Measurements from ENCODE around the gene AP3D1. TPM values are rescaled to one million over a fixed set of nuclear protein-coding genes. Genes with fewer than 3 reads are reported as not detected.
A peak's percentile ranks its signal among the peaks of the same experiment; 100 is the strongest.

The AP3D1 gene
- total and polyA plus RNA-seq, 7 experiments from 2014 or later = 12.3 to 106 (median 78.3) TPM

DNA sequence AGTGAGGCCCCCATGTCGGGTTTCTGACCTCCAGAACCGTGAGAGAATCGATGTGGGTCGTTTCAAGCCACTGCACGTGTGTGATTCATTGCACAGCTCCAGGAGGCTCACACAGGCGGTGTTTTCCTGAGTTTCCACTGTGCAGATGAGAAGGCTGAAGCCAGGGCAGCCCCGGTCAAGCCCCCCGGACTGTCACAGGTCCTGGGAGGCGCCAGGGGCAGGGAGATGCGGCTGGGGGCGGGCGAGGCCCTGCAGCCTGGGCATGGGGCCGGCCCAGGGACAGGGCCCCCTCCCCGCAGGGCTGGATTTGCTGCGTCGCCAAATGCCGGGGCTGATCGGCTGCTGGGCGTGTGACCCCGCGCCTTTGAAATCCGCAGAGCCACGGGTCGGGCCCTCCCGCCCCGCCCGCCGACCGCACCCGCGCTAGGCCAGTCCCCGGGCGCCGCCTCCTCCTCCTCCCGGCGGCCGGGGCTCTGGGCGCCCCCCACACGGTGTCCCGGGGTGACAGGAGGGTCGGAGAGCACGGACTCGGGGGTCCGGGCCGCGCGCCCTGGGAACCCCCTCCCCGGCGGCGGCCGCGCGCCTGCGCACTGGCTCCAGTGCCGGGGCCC lies 90.4 kb downstream of the AP3D1 start:
- no peaks in the 10 kb centered on the region for H3K9me3 ChIP-seq (ENCODE audit: control insufficient read depth in 2 of 3, low read length in 3 of 3)
- CTCF ChIA-PET = interaction anchor here (1.2 kb wide), 1 partner anchor 9 kb away, joined by 8 read pairs; the partner anchor contains the start of gene MKNK2
- Mint-ChIP-seq H3K4me1 (peaks cover 20 to 66% (median 27%) of the 10 kb centered on the region in 7 donors), H3K36me3 (no peaks in the 10 kb centered on the region), H3K27me3 (no peaks in the 10 kb centered on the region), H3K9me3 (peaks cover 0 to 4% (median 0%) of the 10 kb centered on the region in 11 donors), H3K27ac (peak overlapping the region; percentile 95 to 99 (median 97)), H3K4me3 (peak overlapping the region; percentile 91 to 97 (median 94))
- intact Hi-C loops (cut with micrococcal nuclease) = loop anchor here (1.0 to 5.0 kb wide), 9 partner anchors 8 to 199 kb away; partner anchors contain the start of genes IZUMO4 (in 2 of the 2), MKNK2 (in 2 of the 2), MOB3A (in 2 of the 2) and ABHD17A (in 1 of the 2)
- peaks cover 37 to 54% of the 10 kb centered on the region in 2 donors for H3K4me1 ChIP-seq (ENCODE audit: control insufficient read depth in 2 of 2, insufficient read depth in 2 of 2, low read length in 2 of 2)
- H3K4me3 ChIP-seq (ENCODE audit: low read length) = peak overlapping the region; percentile 72
- no peak for DNase-seq
- no peaks in the 10 kb centered on the region for H3K36me3 ChIP-seq (ENCODE audit: control insufficient read depth in 2 of 3, insufficient read depth in 3 of 3, low read length in 3 of 3)
- no peaks in the 10 kb centered on the region for H3K27me3 ChIP-seq (ENCODE audit: control insufficient read depth in 2 of 2, insufficient read depth in 2 of 2, low read length in 2 of 2)
- ATAC-seq = peak; percentile 66
- POLR2A ChIA-PET = interaction anchor here (0.9 to 4.1 kb wide), 12 partner anchors 9 to 162 kb away, joined by 3 to 41 read pairs (median 7); partner anchors contain the start of genes MKNK2 and MOB3A
- H3K27ac ChIP-seq (ENCODE audit: low read depth, low read length) = peak overlapping the region; percentile 99

GRCh38 chr19:2059422-2060201 lies 91.8 kb downstream of the AP3D1 start:
- ATAC-seq (no peak), DNase-seq (no peak)
- peak overlapping the region; percentile 91 to 97 (median 94) for H3K4me3 Mint-ChIP-seq
- H3K27me3 Mint-ChIP-seq = no peaks in the 10 kb centered on the region
- CTCF ChIA-PET = no interaction called here
- Histone ChIP-seq H3K4me3 (ENCODE audit: low read length) (no peak overlapping the region), H3K27me3 (ENCODE audit: control insufficient read depth in 2 of 2, insufficient read depth in 2 of 2, low read length in 2 of 2) (no peaks in the 10 kb centered on the region), H3K9me3 (ENCODE audit: control insufficient read depth in 2 of 3, low read length in 3 of 3) (no peaks in the 10 kb centered on the region), H3K36me3 (ENCODE audit: control insufficient read depth in 2 of 3, insufficient read depth in 3 of 3, low read length in 3 of 3) (no peaks in the 10 kb centered on the region), H3K27ac (ENCODE audit: low read depth, low read length) (peak overlapping the region; percentile 99), H3K4me1 (ENCODE audit: control insufficient read depth in 2 of 2, insufficient read depth in 2 of 2, low read length in 2 of 2) (peaks cover 38 to 65% of the 10 kb centered on the region in 2 donors)
- H3K9me3 Mint-ChIP-seq = peaks cover 0 to 4% (median 0%) of the 10 kb centered on the region in 11 donors
- H3K27ac Mint-ChIP-seq = peak overlapping the region; percentile 95 to 99 (median 97)
- intact Hi-C loops (cut with micrococcal nuclease) = loop anchor here (1.0 to 5.0 kb wide), 3 partner anchors 17 to 197 kb away; partner anchors contain the start of gene KLF16 (in 1 of the 2)
- POLR2A ChIA-PET = interaction anchor here (0.6 to 4.1 kb wide), 10 partner anchors 8 to 36 kb away, joined by 3 to 41 read pairs (median 4); partner anchors contain the start of genes MKNK2 and MOB3A
- H3K36me3 Mint-ChIP-seq = no peaks in the 10 kb centered on the region
- H3K4me1 Mint-ChIP-seq = peaks cover 25 to 78% (median 38%) of the 10 kb centered on the region in 7 donors

DNA sequence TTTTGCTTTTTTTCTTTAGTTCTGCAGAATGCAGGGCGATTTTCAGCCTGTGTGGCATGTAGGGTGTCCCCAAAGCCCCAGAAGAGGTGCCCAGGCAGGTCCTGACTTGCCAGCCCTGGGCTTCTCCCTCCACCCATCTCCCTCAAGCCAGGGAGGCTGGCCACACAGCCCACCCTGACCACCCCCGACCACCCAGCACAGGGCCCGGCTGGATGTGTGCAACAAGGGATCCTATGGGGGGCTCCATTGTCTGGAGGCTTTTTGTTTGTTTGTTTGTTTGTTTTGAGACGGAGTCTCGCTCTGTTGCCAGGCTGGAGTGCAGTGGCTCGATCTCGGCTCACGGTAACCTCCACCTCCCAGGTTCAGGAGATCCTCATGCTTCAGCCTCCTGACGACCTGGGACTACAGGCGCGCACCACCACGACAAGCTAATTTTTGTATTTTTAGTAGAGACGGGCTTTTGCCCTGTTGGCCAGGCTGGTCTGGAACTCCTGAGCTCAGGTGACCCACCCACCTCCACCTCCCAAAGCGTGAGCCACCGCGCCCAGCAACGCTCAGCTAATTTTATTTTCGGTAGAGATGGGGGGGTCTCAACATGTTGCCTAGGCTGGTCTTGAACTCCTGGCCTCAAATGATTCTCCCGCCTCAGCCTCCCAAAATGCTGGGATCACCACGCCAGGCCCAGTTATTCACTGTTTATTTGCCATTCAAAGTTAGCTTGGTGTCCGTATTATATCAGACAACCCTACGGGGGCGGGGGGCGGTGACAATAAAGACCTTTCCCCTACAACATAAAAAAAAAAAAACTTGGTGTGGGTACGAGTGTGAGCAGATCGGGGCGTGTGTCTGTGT lies 92.6 kb downstream of the AP3D1 start:
- intact Hi-C loops (cut with micrococcal nuclease) = no loop called here
- ATAC-seq (no peak), DNase-seq (no peak)
- H3K4me3 ChIP-seq (ENCODE audit: low read length) = no peak overlapping the region
- H3K27ac ChIP-seq (ENCODE audit: low read depth, low read length) = peak overlapping the region; percentile 99
- Mint-ChIP-seq H3K27ac (peak overlapping the region; percentile 80 to 92 (median 88)), H3K9me3 (peaks cover 0 to 4% (median 0%) of the 10 kb centered on the region in 11 donors), H3K36me3 (no peaks in the 10 kb centered on the region), H3K27me3 (no peaks in the 10 kb centered on the region), H3K4me3 (peak overlapping the region in 9 of 10 donors; percentile 29 to 69 (median 61)), H3K4me1 (peaks cover 26 to 75% (median 41%) of the 10 kb centered on the region in 7 donors)
- POLR2A ChIA-PET = interaction anchor here (0.6 to 4.1 kb wide), 9 partner anchors 7 to 40 kb away, joined by 3 to 41 read pairs (median 4); partner anchors contain the start of genes MKNK2 and MOB3A
- no peaks in the 10 kb centered on the region for H3K36me3 ChIP-seq (ENCODE audit: control insufficient read depth in 2 of 3, insufficient read depth in 3 of 3, low read length in 3 of 3)
- H3K4me1 ChIP-seq (ENCODE audit: control insufficient read depth in 2 of 2, insufficient read depth in 2 of 2, low read length in 2 of 2) = peaks cover 38 to 65% of the 10 kb centered on the region in 2 donors
- no peaks in the 10 kb centered on the region for H3K9me3 ChIP-seq (ENCODE audit: control insufficient read depth in 2 of 3, low read length in 3 of 3)
- no peaks in the 10 kb centered on the region for H3K27me3 ChIP-seq (ENCODE audit: control insufficient read depth in 2 of 2, insufficient read depth in 2 of 2, low read length in 2 of 2)
- CTCF ChIA-PET = no interaction called here

- intact Hi-C loops (cut with micrococcal nuclease) = no loop called here
- ATAC-seq = no peak
- POLR2A ChIA-PET = interaction anchor here (0.6 to 1.5 kb wide), 5 partner anchors 17 to 75 kb away, joined by 3 to 8 read pairs (median 4); no protein-coding TSS in a partner anchor
- CTCF ChIA-PET = no interaction called here
- Mint-ChIP-seq H3K36me3 (no peaks in the 10 kb centered on the region), H3K4me1 (peaks cover 28 to 70% (median 41%) of the 10 kb centered on the region in 7 donors), H3K9me3 (peaks cover 0 to 4% (median 0%) of the 10 kb centered on the region in 11 donors), H3K27me3 (no peaks in the 10 kb centered on the region), H3K4me3 (peak overlapping the region in 9 of 10 donors; percentile 14 to 79 (median 60)), H3K27ac (peak overlapping the region; percentile 76 to 92 (median 88))
- Histone ChIP-seq H3K4me3 (ENCODE audit: low read length) (no peak overlapping the region), H3K4me1 (ENCODE audit: control insufficient read depth in 2 of 2, insufficient read depth in 2 of 2, low read length in 2 of 2) (peaks cover 38 to 64% of the 10 kb centered on the region in 2 donors), H3K9me3 (ENCODE audit: control insufficient read depth in 2 of 3, low read length in 3 of 3) (no peaks in the 10 kb centered on the region), H3K36me3 (ENCODE audit: control insufficient read depth in 2 of 3, insufficient read depth in 3 of 3, low read length in 3 of 3) (no peaks in the 10 kb centered on the region), H3K27me3 (ENCODE audit: control insufficient read depth in 2 of 2, insufficient read depth in 2 of 2, low read length in 2 of 2) (no peaks in the 10 kb centered on the region), H3K27ac (ENCODE audit: low read depth, low read length) (peak overlapping the region; percentile 99)
- no peak for DNase-seq
Observed at GRCh38 chr19:2057484-2058469, 93.6 kb downstream of the AP3D1 start.

DNA sequence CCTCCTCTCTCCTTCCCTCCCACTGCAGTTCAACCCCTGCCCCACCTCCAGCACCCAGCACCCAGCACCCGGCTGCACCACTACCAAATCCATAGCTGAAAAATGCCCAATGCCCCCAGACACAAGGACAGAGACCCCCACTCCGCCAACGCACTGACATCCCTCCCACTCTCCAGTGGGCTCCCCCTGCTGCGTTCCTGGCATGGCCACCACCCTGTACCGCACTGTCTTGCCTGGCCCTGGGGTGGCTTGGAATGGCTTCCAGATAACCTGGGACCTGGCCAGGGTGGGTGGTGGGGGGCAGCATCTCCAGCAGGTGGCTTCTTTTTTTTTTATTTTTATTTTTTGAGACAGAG lies 94.6 kb downstream of the AP3D1 start:
- ChIA-PET POLR2A (interaction anchor here (1.0 to 1.7 kb wide), 7 partner anchors 14 to 38 kb away, joined by 3 to 10 read pairs (median 5); no protein-coding TSS in a partner anchor), CTCF (no interaction called here)
- Histone ChIP-seq H3K9me3 (ENCODE audit: control insufficient read depth in 2 of 3, low read length in 3 of 3) (no peaks in the 10 kb centered on the region), H3K4me1 (ENCODE audit: control insufficient read depth in 2 of 2, insufficient read depth in 2 of 2, low read length in 2 of 2) (peaks cover 41 to 63% of the 10 kb centered on the region in 2 donors), H3K4me3 (ENCODE audit: low read length) (no peak overlapping the region), H3K27ac (ENCODE audit: low read depth, low read length) (peak overlapping the region; percentile 99), H3K36me3 (ENCODE audit: control insufficient read depth in 2 of 3, insufficient read depth in 3 of 3, low read length in 3 of 3) (no peaks in the 10 kb centered on the region), H3K27me3 (ENCODE audit: control insufficient read depth in 2 of 2, insufficient read depth in 2 of 2, low read length in 2 of 2) (no peaks in the 10 kb centered on the region)
- ATAC-seq (no peak), DNase-seq (no peak)
- Mint-ChIP-seq H3K27me3 (no peaks in the 10 kb centered on the region), H3K9me3 (peaks cover 0 to 4% (median 0%) of the 10 kb centered on the region in 11 donors), H3K4me3 (peak overlapping the region; percentile 44 to 83 (median 66)), H3K4me1 (peaks cover 23 to 70% (median 38%) of the 10 kb centered on the region in 7 donors), H3K27ac (peak overlapping the region; percentile 67 to 92 (median 87)), H3K36me3 (no peaks in the 10 kb centered on the region)
- intact Hi-C loops (cut with micrococcal nuclease) = no loop called here
